NOMO-1 treated with DMSO at 0.1 percent for 48 hours (cell line): ENCODE measurements around the gene FMNL3.

Source experiments
- DNase-seq: peaks from one replicate; lab custom pipeline; 2025; ENCODE audit not compliant: unreplicated experiment; lab: John Stamatoyannopoulos, UW

Gene FMNL3

GRCh38 chr12:49655595-49656236 is 51.5 kb downstream of the FMNL3 start:
- no peak for DNase-seq

GRCh38 chr12:49654715-49655114 is 52.5 kb downstream of the FMNL3 start:
- DNase-seq = no peak

- DNase-seq = no peak
Observed at GRCh38 chr12:49652921-49653520, 54.2 kb downstream of the FMNL3 start.

GRCh38 chr12:49651855-49652254 is 55.4 kb downstream of the FMNL3 start:
- DNase-seq = no peak

- DNase-seq = no peak
Observed at GRCh38 chr12:49649892-49650291, 57.3 kb downstream of the FMNL3 start.

GRCh38 chr12:49649445-49649844 is 57.8 kb downstream of the FMNL3 start:
- DNase-seq = no peak

GRCh38 chr12:49648712-49649003 is 58.5 kb downstream of the FMNL3 start:
- DNase-seq = no peak

- DNase-seq = no peak
Observed at GRCh38 chr12:49647827-49648711, 59.1 kb downstream of the FMNL3 start.

GRCh38 chr12:49646871-49647654 is 60.1 kb downstream of the FMNL3 start:
- no peak for DNase-seq

GRCh38 chr12:49646331-49646830 is 60.8 kb downstream of the FMNL3 start:
- DNase-seq = no peak

- DNase-seq = no peak
Observed at GRCh38 chr12:49645146-49646039, 61.8 kb downstream of the FMNL3 start.

- DNase-seq = peak; percentile 76
Observed at GRCh38 chr12:49644620-49644994, 62.6 kb downstream of the FMNL3 start.

- no peak for DNase-seq
Observed at GRCh38 chr12:49643961-49644619, 63.1 kb downstream of the FMNL3 start.

- DNase-seq = no peak
Observed at GRCh38 chr12:49643135-49643534, 64.1 kb downstream of the FMNL3 start.

GRCh38 chr12:49642370-49642802 is 64.8 kb downstream of the FMNL3 start:
- DNase-seq = no peak

- no peak for DNase-seq
Observed at GRCh38 chr12:49641748-49642369, 65.3 kb downstream of the FMNL3 start.

GRCh38 chr12:49636979-49637755 is 70.0 kb downstream of the FMNL3 start:
- peak; percentile 37 for DNase-seq

- no peak for DNase-seq
Observed at GRCh38 chr12:49636574-49636973, 70.6 kb downstream of the FMNL3 start.
